OCI-LY1 (cell line): ENCODE data around the gene MVB12B.

Experiments
- H2AFZ ChIP-seq: fragments of 200-600 bp; sonication (generic), shearing (Covaris generic); 2 replicates; pipeline ENCODE4 v1.6.0; 2014; ENCODE audit warnings: antibody characterized with exemption, mild to moderate bottlenecking, low read length
- H3F3A ChIP-seq: fragments of 200-600 bp; sonication (generic), shearing (Covaris generic); 2 replicates; pipeline ENCODE4 v1.6.0; 2014; ENCODE audit warnings: mild to moderate bottlenecking, antibody characterized with exemption, low read length, moderate library complexity; ENCODE audit not compliant: insufficient read depth
- H3K27ac ChIP-seq: fragments of 200-600 bp; sonication (generic); 2 replicates; pipeline ENCODE4 v1.5.1; 2014; ENCODE audit warnings: low read length, mixed run types, mild to moderate bottlenecking, low read depth; ENCODE audit not compliant: poor library complexity, severe bottlenecking
- H3K27me3 ChIP-seq: fragments of 200-600 bp; sonication (generic); 2 replicates; pipeline ENCODE4 v1.6.0; 2014; ENCODE audit warnings: antibody characterized with exemption, mild to moderate bottlenecking, low read length, moderate library complexity; ENCODE audit not compliant: insufficient read depth
- H3K36me3 ChIP-seq: fragments of 200-600 bp; sonication (generic); 2 replicates; pipeline ENCODE4 v1.6.1; 2014; ENCODE audit warnings: mild to moderate bottlenecking, antibody characterized with exemption, low read length, moderate library complexity, mixed read lengths; ENCODE audit not compliant: insufficient read depth
- H3K4me1 ChIP-seq: fragments of 200-600 bp; sonication (generic); 2 replicates; pipeline ENCODE4 v1.5.1; 2014; ENCODE audit warnings: mild to moderate bottlenecking, low read length, moderate library complexity; ENCODE audit not compliant: insufficient read depth, severe bottlenecking
- H3K4me2 ChIP-seq: fragments of 200-600 bp; sonication (generic), shearing (Covaris generic); 2 replicates; pipeline ENCODE4 v1.6.1; 2014; ENCODE audit warnings: low read length
- H3K4me3 ChIP-seq: fragments of 200-600 bp; sonication (generic); 2 replicates; pipeline ENCODE4 v1.5.1; 2014; ENCODE audit warnings: low read length, low read depth, mild to moderate bottlenecking, mixed read lengths; ENCODE audit not compliant: poor library complexity, severe bottlenecking
- H3K79me2 ChIP-seq: fragments of 200-600 bp; shearing (Covaris generic); 2 replicates; pipeline ENCODE4 v1.6.1; 2016; ENCODE audit warnings: mixed run types, low read length, mixed read lengths; ENCODE audit not compliant: insufficient read depth
- H3K9ac ChIP-seq: fragments of 200-600 bp; sonication (generic), shearing (Covaris generic); 2 replicates; pipeline ENCODE4 v1.6.1; 2014; ENCODE audit warnings: mild to moderate bottlenecking, low read length, mixed read lengths
- H3K9me2 ChIP-seq: fragments of 200-600 bp; sonication (generic), shearing (Covaris generic); 2 replicates; pipeline ENCODE4 v1.6.1; 2014; ENCODE audit warnings: low read depth, mild to moderate bottlenecking, low read length, mixed read lengths
- H3K9me3 ChIP-seq: fragments of 200-600 bp; shearing (Covaris generic); 2 replicates; pipeline ENCODE4 v1.6.1; 2014; ENCODE audit warnings: low read length, mixed read lengths
- H4K20me1 ChIP-seq: fragments of 200-600 bp; sonication (generic), shearing (Covaris generic); 2 replicates; pipeline ENCODE4 v1.6.0; 2016; ENCODE audit warnings: mild to moderate bottlenecking, low read length; ENCODE audit not compliant: insufficient read depth
- EZH2 ChIP-seq: fragments of 200-600 bp; sonication (generic), shearing (Covaris generic); IDR thresholded peaks from 2 replicates; pipeline ENCODE4 v1.8.0; 2017; ENCODE audit warnings: borderline replicate concordance, mixed run types, mild to moderate bottlenecking, antibody characterized with exemption, low read length, moderate library complexity, mixed read lengths
- TF ChIP-seq, protein P1 (sequence below): fragments of 200-600 bp; sonication (generic), shearing (Covaris generic); IDR thresholded peaks from 2 replicates; pipeline ENCODE4 v1.5.1; 2017; ENCODE audit warnings: mild to moderate bottlenecking, antibody characterized with exemption, low read length, moderate library complexity, mixed read lengths

MVB12B gene

GRCh38 chr9:126442636-126443035 is 116.0 kb downstream of the MVB12B start:
- no peaks in the 10 kb centered on the region for H3K79me2 ChIP-seq
- no peaks in the 10 kb centered on the region for H3K9me3 ChIP-seq
- H3K4me1 ChIP-seq = no peaks in the 10 kb centered on the region
- no peaks in the 10 kb centered on the region for H3K27me3 ChIP-seq
- H3K4me2 ChIP-seq = no peak overlapping the region
- no peaks in the 10 kb centered on the region for H4K20me1 ChIP-seq
- no peaks in the 10 kb centered on the region for H3K36me3 ChIP-seq
- no peaks in the 10 kb centered on the region for H3F3A ChIP-seq
- no peak overlapping the region for H3K4me3 ChIP-seq
- H3K9me2 ChIP-seq = no peaks in the 10 kb centered on the region
- TF ChIP-seq EZH2 = no peak
- TF ChIP-seq, protein P1, sequence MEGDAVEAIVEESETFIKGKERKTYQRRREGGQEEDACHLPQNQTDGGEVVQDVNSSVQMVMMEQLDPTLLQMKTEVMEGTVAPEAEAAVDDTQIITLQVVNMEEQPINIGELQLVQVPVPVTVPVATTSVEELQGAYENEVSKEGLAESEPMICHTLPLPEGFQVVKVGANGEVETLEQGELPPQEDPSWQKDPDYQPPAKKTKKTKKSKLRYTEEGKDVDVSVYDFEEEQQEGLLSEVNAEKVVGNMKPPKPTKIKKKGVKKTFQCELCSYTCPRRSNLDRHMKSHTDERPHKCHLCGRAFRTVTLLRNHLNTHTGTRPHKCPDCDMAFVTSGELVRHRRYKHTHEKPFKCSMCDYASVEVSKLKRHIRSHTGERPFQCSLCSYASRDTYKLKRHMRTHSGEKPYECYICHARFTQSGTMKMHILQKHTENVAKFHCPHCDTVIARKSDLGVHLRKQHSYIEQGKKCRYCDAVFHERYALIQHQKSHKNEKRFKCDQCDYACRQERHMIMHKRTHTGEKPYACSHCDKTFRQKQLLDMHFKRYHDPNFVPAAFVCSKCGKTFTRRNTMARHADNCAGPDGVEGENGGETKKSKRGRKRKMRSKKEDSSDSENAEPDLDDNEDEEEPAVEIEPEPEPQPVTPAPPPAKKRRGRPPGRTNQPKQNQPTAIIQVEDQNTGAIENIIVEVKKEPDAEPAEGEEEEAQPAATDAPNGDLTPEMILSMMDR = no peak
- no peak overlapping the region for H2AFZ ChIP-seq
- no peak overlapping the region for H3K27ac ChIP-seq
- no peak overlapping the region for H3K9ac ChIP-seq

GRCh38 chr9:126443144-126443543 is 116.5 kb downstream of the MVB12B start:
- Histone ChIP-seq H3K4me1 (no peaks in the 10 kb centered on the region), H2AFZ (no peak overlapping the region), H3F3A (no peaks in the 10 kb centered on the region), H3K4me2 (no peak overlapping the region), H3K36me3 (no peaks in the 10 kb centered on the region), H3K27ac (no peak overlapping the region), H3K9ac (no peak overlapping the region), H3K79me2 (no peaks in the 10 kb centered on the region), H3K9me2 (no peaks in the 10 kb centered on the region), H4K20me1 (no peaks in the 10 kb centered on the region), H3K9me3 (no peaks in the 10 kb centered on the region), H3K27me3 (no peaks in the 10 kb centered on the region), H3K4me3 (no peak overlapping the region)
- TF ChIP-seq EZH2 = no peak
- TF ChIP-seq, protein P1 = no peak

DNA sequence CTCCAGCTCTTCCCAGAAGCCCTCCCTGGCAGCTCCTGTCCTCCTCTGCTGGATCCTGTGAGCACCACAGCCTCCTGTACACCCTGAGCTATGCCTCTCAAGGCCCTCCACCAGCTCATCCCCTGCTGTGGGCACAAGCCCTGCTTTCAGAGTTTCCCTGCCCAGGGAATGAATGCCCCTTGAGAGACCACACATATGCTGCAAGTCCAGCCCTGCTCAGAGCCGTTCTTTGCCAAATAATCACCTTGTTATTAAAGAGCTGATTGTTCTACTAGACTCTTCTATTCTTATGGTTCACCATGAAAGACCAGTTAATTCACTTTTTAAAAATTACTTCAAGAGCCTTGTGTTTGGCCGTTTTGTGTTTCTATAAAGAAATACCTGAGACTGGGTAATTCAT is 121.5 kb downstream of the MVB12B start:
- Histone ChIP-seq H3K4me3 (no peak overlapping the region), H3K27ac (no peak overlapping the region), H4K20me1 (no peaks in the 10 kb centered on the region), H3K36me3 (no peaks in the 10 kb centered on the region), H3F3A (no peaks in the 10 kb centered on the region), H3K9me3 (no peaks in the 10 kb centered on the region), H3K9me2 (no peaks in the 10 kb centered on the region), H2AFZ (no peak overlapping the region), H3K79me2 (no peaks in the 10 kb centered on the region), H3K9ac (no peak overlapping the region), H3K4me1 (no peaks in the 10 kb centered on the region), H3K4me2 (no peak overlapping the region), H3K27me3 (0 out of 2 replicates have a peak, but pooled peaks cover 3% of the 10 kb centered on the region)
- TF ChIP-seq EZH2 = no peak
- TF ChIP-seq, protein P1 = no peak
